ENCODE results near the gene DOCK9. TPM values are rescaled to one million over a fixed set of nuclear protein-coding genes. Genes with fewer than 3 reads are reported as not detected.
A peak's percentile ranks its signal among the peaks of the same experiment; 100 is the strongest.

The DOCK9 gene
- total RNA-seq, 2 experiments from 2014 or later: 92.4 to 100 TPM

GRCh38 chr13:98921786-98922185, 56.1 kb downstream of the DOCK9 start:
- Mint-ChIP-seq H3K4me1 (ENCODE audit: low read depth) (peaks cover 24% of the 10 kb centered on the region), H3K27ac (no peak overlapping the region), H3K36me3 (ENCODE audit: low read depth) (peaks cover 62% of the 10 kb centered on the region), H3K9me3 (ENCODE audit: insufficient read depth) (no peaks in the 10 kb centered on the region), H3K27me3 (ENCODE audit: low read depth) (no peaks in the 10 kb centered on the region), H3K4me3 (no peak overlapping the region)
- ChIA-PET POLR2A (interaction anchor here (0.6 kb wide), 1 partner anchor 167 kb away, joined by 3 read pairs; no protein-coding TSS in a partner anchor), CTCF (interaction anchor here (1.1 kb wide), 1 partner anchor 8 kb away, joined by 3 read pairs; no protein-coding TSS in a partner anchor)
- ATAC-seq (no peak), DNase-seq (no peak)

- ATAC-seq: no peak
- Mint-ChIP-seq H3K4me3 (no peak overlapping the region), H3K9me3 (ENCODE audit: insufficient read depth) (no peaks in the 10 kb centered on the region), H3K27ac (no peak overlapping the region), H3K4me1 (ENCODE audit: low read depth) (peaks cover 24% of the 10 kb centered on the region), H3K36me3 (ENCODE audit: low read depth) (peaks cover 60% of the 10 kb centered on the region), H3K27me3 (ENCODE audit: low read depth) (no peaks in the 10 kb centered on the region)
- ChIA-PET CTCF (interaction anchor here (1.1 kb wide), 1 partner anchor 9 kb away, joined by 3 read pairs; no protein-coding TSS in a partner anchor), POLR2A (no interaction called here)
- DNase-seq: no peak
Measured at GRCh38 chr13:98921015-98921580, 56.8 kb downstream of the DOCK9 start.

GRCh38 chr13:98919566-98919965, 58.3 kb downstream of the DOCK9 start:
- Mint-ChIP-seq H3K27ac (peak overlapping the region; percentile 72), H3K27me3 (ENCODE audit: low read depth) (no peaks in the 10 kb centered on the region), H3K4me3 (no peak overlapping the region), H3K36me3 (ENCODE audit: low read depth) (peaks cover 67% of the 10 kb centered on the region), H3K4me1 (ENCODE audit: low read depth) (peaks cover 24% of the 10 kb centered on the region), H3K9me3 (ENCODE audit: insufficient read depth) (no peaks in the 10 kb centered on the region)
- ChIA-PET CTCF (interaction anchor here (1.0 kb wide), 1 partner anchor 109 kb away, joined by 3 read pairs; no protein-coding TSS in a partner anchor), POLR2A (no interaction called here)
- DNase-seq: no peak
- ATAC-seq: no peak

DNA sequence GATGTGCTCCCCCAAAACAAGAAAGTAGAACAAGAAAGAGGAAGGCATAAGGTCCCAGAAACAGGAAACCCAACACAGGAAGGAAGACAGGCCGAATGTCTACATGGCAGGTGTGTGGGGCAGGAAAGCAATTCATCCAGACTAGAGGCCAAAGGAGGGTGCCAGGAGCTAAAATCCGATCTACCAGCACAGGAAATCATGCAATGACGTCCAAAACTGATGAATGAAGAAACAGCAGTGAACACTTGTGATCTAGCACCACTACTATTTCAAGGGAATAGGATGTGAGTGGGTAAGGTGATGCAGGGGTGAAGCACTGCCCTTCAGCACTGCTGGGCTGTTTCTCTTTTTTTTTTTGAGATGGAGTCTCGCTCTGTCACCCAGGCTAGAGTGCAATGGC, 59.1 kb downstream of the DOCK9 start:
- ATAC-seq (peak; percentile 47), DNase-seq (no peak)
- ChIA-PET POLR2A (no interaction called here), CTCF (no interaction called here)
- H3K27ac Mint-ChIP-seq: peak overlapping the region; percentile 72
- H3K9me3 Mint-ChIP-seq (ENCODE audit: insufficient read depth): no peaks in the 10 kb centered on the region
- no peaks in the 10 kb centered on the region for H3K27me3 Mint-ChIP-seq (ENCODE audit: low read depth)
- H3K36me3 Mint-ChIP-seq (ENCODE audit: low read depth): peaks cover 65% of the 10 kb centered on the region
- H3K4me3 Mint-ChIP-seq: no peak overlapping the region
- peaks cover 24% of the 10 kb centered on the region for H3K4me1 Mint-ChIP-seq (ENCODE audit: low read depth)

GRCh38 chr13:98917116-98917515, 60.7 kb downstream of the DOCK9 start:
- Mint-ChIP-seq H3K4me1 (ENCODE audit: low read depth) (peaks cover 32% of the 10 kb centered on the region), H3K36me3 (ENCODE audit: low read depth) (peaks cover 59% of the 10 kb centered on the region), H3K4me3 (no peak overlapping the region), H3K27me3 (ENCODE audit: low read depth) (no peaks in the 10 kb centered on the region), H3K9me3 (ENCODE audit: insufficient read depth) (no peaks in the 10 kb centered on the region), H3K27ac (peak overlapping the region; percentile 11)
- no peak for DNase-seq
- ATAC-seq: no peak
- ChIA-PET POLR2A (no interaction called here), CTCF (interaction anchor here (2.0 kb wide), 1 partner anchor 18 kb away, joined by 4 read pairs; no protein-coding TSS in a partner anchor)

GRCh38 chr13:98916403-98916802, 61.5 kb downstream of the DOCK9 start:
- ChIA-PET CTCF (interaction anchor here (1.3 to 2.0 kb wide), 2 partner anchors 17 to 77 kb away, joined by 4 read pairs; no protein-coding TSS in a partner anchor), POLR2A (no interaction called here)
- H3K4me3 Mint-ChIP-seq: no peak overlapping the region
- H3K9me3 Mint-ChIP-seq (ENCODE audit: insufficient read depth): no peaks in the 10 kb centered on the region
- peaks cover 52% of the 10 kb centered on the region for H3K36me3 Mint-ChIP-seq (ENCODE audit: low read depth)
- no peak for ATAC-seq
- no peaks in the 10 kb centered on the region for H3K27me3 Mint-ChIP-seq (ENCODE audit: low read depth)
- no peak overlapping the region for H3K27ac Mint-ChIP-seq
- DNase-seq: no peak
- H3K4me1 Mint-ChIP-seq (ENCODE audit: low read depth): peaks cover 32% of the 10 kb centered on the region

DNA sequence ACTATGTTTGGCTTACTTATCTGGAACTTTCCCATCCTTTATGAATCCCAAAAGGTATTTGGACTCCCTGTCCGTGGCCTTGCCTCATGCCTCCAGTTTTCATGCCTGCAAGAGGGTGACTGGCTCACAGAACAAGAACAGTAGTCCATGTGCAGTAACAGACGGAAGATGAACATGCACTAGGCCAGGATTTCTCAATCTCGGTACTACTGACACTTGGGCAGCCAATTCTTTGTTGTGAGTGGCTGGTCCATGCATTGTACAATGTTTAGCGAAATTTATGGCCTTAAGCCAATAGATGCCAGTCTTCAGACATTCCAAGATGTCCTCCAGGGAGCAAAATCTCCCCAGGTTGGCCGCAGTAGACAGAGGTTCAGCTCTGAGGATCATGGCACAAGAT, 61.9 kb downstream of the DOCK9 start:
- H3K4me1 Mint-ChIP-seq (ENCODE audit: low read depth): peaks cover 35% of the 10 kb centered on the region
- POLR2A ChIA-PET: no interaction called here
- H3K36me3 Mint-ChIP-seq (ENCODE audit: low read depth): peaks cover 50% of the 10 kb centered on the region
- CTCF ChIA-PET: interaction anchor here (1.3 to 2.0 kb wide), 2 partner anchors 16 to 76 kb away, joined by 4 read pairs; no protein-coding TSS in a partner anchor
- no peak for DNase-seq
- H3K27me3 Mint-ChIP-seq (ENCODE audit: low read depth): no peaks in the 10 kb centered on the region
- H3K27ac Mint-ChIP-seq: no peak overlapping the region
- H3K9me3 Mint-ChIP-seq (ENCODE audit: insufficient read depth): no peaks in the 10 kb centered on the region
- ATAC-seq: no peak
- no peak overlapping the region for H3K4me3 Mint-ChIP-seq

DNA sequence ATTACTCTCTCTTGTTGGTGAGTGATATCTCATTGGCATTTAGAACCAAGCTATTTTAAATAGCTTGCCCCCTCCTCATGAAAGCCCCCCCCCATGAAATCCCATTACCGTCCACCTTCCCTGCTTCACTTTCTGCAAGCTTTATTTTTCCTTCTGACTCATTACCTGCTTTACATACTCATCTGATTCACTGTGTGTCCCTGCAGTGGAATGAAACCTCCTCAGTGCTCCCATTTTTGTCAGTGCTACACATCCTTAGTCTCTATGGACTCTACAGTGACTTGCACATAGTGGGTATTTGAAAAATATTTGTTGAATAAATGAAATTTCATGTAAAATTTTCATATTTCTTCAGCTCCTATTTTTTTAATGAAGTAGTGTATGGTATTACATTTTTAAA, 62.3 kb downstream of the DOCK9 start:
- ATAC-seq (no peak), DNase-seq (no peak)
- Mint-ChIP-seq H3K9me3 (ENCODE audit: insufficient read depth) (no peaks in the 10 kb centered on the region), H3K4me3 (no peak overlapping the region), H3K36me3 (ENCODE audit: low read depth) (peaks cover 50% of the 10 kb centered on the region), H3K27ac (no peak overlapping the region), H3K27me3 (ENCODE audit: low read depth) (no peaks in the 10 kb centered on the region), H3K4me1 (ENCODE audit: low read depth) (peaks cover 39% of the 10 kb centered on the region)
- POLR2A ChIA-PET: no interaction called here
- CTCF ChIA-PET: interaction anchor here (0.7 to 2.0 kb wide), 4 partner anchors 16 to 96 kb away, joined by 3 to 4 read pairs (median 4); no protein-coding TSS in a partner anchor

- CTCF ChIA-PET: interaction anchor here (1.7 kb wide), 1 partner anchor 39 kb away, joined by 3 read pairs; no protein-coding TSS in a partner anchor
- H3K4me3 Mint-ChIP-seq: no peak overlapping the region
- no peak for DNase-seq
- H3K9me3 Mint-ChIP-seq (ENCODE audit: insufficient read depth): no peaks in the 10 kb centered on the region
- H3K27me3 Mint-ChIP-seq (ENCODE audit: low read depth): no peaks in the 10 kb centered on the region
- peaks cover 41% of the 10 kb centered on the region for H3K4me1 Mint-ChIP-seq (ENCODE audit: low read depth)
- POLR2A ChIA-PET: interaction anchor here (0.6 to 1.0 kb wide), 2 partner anchors 287 to 694 kb away, joined by 3 to 5 read pairs; partner anchors contain the start of gene UBAC2
- no peak for ATAC-seq
- H3K27ac Mint-ChIP-seq: no peak overlapping the region
- peaks cover 43% of the 10 kb centered on the region for H3K36me3 Mint-ChIP-seq (ENCODE audit: low read depth)
Measured at GRCh38 chr13:98913741-98914140, 64.1 kb downstream of the DOCK9 start.

- no peak for ATAC-seq
- Mint-ChIP-seq H3K4me1 (ENCODE audit: low read depth) (peaks cover 33% of the 10 kb centered on the region), H3K36me3 (ENCODE audit: low read depth) (peaks cover 37% of the 10 kb centered on the region), H3K4me3 (no peak overlapping the region), H3K9me3 (ENCODE audit: insufficient read depth) (no peaks in the 10 kb centered on the region), H3K27me3 (ENCODE audit: low read depth) (no peaks in the 10 kb centered on the region), H3K27ac (no peak overlapping the region)
- ChIA-PET POLR2A (no interaction called here), CTCF (no interaction called here)
- no peak for DNase-seq
Measured at GRCh38 chr13:98912846-98913245, 65.0 kb downstream of the DOCK9 start.

DNA sequence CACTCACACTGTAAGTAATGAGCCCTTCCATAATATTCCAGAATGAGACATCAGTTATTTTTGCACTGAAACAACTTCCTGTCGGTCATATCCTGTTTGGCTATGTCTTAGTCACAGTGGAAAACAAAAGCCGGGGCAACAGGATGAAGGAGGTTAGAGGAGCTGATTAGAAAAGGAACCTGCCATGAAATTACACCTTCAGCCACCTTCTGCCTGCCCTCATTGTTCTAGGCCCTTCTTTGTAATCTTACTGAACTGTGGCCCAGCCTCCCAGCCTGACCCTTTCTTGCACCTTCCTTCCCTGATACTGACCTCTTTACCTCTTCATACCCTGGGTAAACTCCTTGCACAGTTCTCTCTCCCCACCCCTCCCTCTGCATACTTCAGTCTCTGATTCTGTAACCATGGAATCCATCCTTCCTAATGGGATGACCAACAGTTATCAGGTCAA, 67.3 kb downstream of the DOCK9 start:
- DNase-seq: peak; percentile 57
- H3K9me3 Mint-ChIP-seq (ENCODE audit: insufficient read depth): no peaks in the 10 kb centered on the region
- ChIA-PET CTCF (interaction anchor here (0.7 to 1.2 kb wide), 5 partner anchors 21 to 118 kb away, joined by 3 to 5 read pairs (median 3); no protein-coding TSS in a partner anchor), POLR2A (no interaction called here)
- H3K27me3 Mint-ChIP-seq (ENCODE audit: low read depth): no peaks in the 10 kb centered on the region
- H3K4me1 Mint-ChIP-seq (ENCODE audit: low read depth): peaks cover 33% of the 10 kb centered on the region
- peak overlapping the region; percentile 89 for H3K27ac Mint-ChIP-seq
- peaks cover 48% of the 10 kb centered on the region for H3K36me3 Mint-ChIP-seq (ENCODE audit: low read depth)
- no peak overlapping the region for H3K4me3 Mint-ChIP-seq
- peak; percentile 90 for ATAC-seq

DNA sequence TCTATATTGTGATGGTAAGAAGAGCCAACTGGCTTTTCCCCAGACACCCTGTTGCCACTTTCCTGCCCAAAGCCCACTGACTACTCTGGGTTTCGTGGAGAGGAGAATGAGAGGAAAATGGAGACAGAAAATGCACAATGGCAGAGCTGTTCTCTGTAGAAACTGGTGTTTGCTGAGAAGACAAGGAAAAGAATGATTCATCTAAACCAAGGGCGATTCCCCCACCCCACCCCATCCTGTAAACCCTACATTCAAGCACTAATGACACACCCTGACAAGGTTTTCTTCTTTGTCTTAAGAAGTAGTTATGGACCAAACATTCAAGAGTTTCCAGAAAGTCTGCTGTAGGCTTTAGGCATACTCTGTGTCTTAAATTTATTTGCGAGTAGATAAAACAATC, 68.8 kb downstream of the DOCK9 start:
- Mint-ChIP-seq H3K27me3 (ENCODE audit: low read depth) (no peaks in the 10 kb centered on the region), H3K4me3 (no peak overlapping the region), H3K9me3 (ENCODE audit: insufficient read depth) (no peaks in the 10 kb centered on the region), H3K27ac (peak overlapping the region; percentile 35), H3K4me1 (ENCODE audit: low read depth) (peaks cover 33% of the 10 kb centered on the region), H3K36me3 (ENCODE audit: low read depth) (peaks cover 50% of the 10 kb centered on the region)
- ChIA-PET CTCF (interaction anchor here (0.6 to 1.4 kb wide), 2 partner anchors 9 to 39 kb away, joined by 3 to 4 read pairs; no protein-coding TSS in a partner anchor), POLR2A (no interaction called here)
- DNase-seq: no peak
- ATAC-seq: no peak

All from activated CD8-positive, alpha-beta T cell treated with anti-CD3 and anti-CD28 coated beads, Interleukin-2, amount 10 ng/mL, durations not matched to agents 7 days and 5 days (primary cell).